ENCODE results near the gene COX7A2.

COX7A2 gene

GRCh38 chr6:75243333-75244062 is at the start of gene COX7A2:
Gene COX7A2, minus strand, starts transcription at chr6:75243801. Its CDS starts 67 bp downstream, at chr6:75243734.
- DNase-seq, result peak; percentile 95

GRCh38 chr6:75292555-75292954 is 49.0 kb upstream of the COX7A2 start:
- no peak for DNase-seq

- DNase-seq, result no peak
Measured at GRCh38 chr6:75291744-75292143, 48.1 kb upstream of the COX7A2 start.

- no peak for DNase-seq
Measured at GRCh38 chr6:75291331-75291730, 47.7 kb upstream of the COX7A2 start.

GRCh38 chr6:75290136-75290945 is 46.7 kb upstream of the COX7A2 start:
- DNase-seq, result no peak

GRCh38 chr6:75288023-75288422 is 44.4 kb upstream of the COX7A2 start:
- no peak for DNase-seq

- DNase-seq, result no peak
Measured at GRCh38 chr6:75287424-75287823, 43.8 kb upstream of the COX7A2 start.

GRCh38 chr6:75286955-75287354 is 43.4 kb upstream of the COX7A2 start:
- DNase-seq, result no peak

GRCh38 chr6:75285283-75285639 is 41.7 kb upstream of the COX7A2 start:
- no peak for DNase-seq

GRCh38 chr6:75284632-75285282 is 41.2 kb upstream of the COX7A2 start, which contains the start of gene TMEM30A:
Gene TMEM30A, minus strand, starts transcription at chr6:75284792. Its CDS starts 154 bp downstream, at chr6:75284638.
- peak; percentile 97 for DNase-seq

GRCh38 chr6:75283907-75284631 is 40.5 kb upstream of the COX7A2 start:
- no peak for DNase-seq

- no peak for DNase-seq
Measured at GRCh38 chr6:75282706-75283105, 39.1 kb upstream of the COX7A2 start.

GRCh38 chr6:75281653-75282052 is 38.1 kb upstream of the COX7A2 start:
- DNase-seq, result no peak

GRCh38 chr6:75280131-75280855 is 36.7 kb upstream of the COX7A2 start:
- DNase-seq, result no peak

- no peak for DNase-seq
Measured at GRCh38 chr6:75279418-75279817, 35.8 kb upstream of the COX7A2 start.

- no peak for DNase-seq
Measured at GRCh38 chr6:75278474-75279077, 35.0 kb upstream of the COX7A2 start.

GRCh38 chr6:75275067-75275466 is 31.5 kb upstream of the COX7A2 start:
- no peak for DNase-seq

GRCh38 chr6:75273009-75273408 is 29.4 kb upstream of the COX7A2 start:
- no peak for DNase-seq

- DNase-seq, result no peak
Measured at GRCh38 chr6:75272145-75272840, 28.7 kb upstream of the COX7A2 start.

- DNase-seq, result no peak
Measured at GRCh38 chr6:75268988-75269354, 25.4 kb upstream of the COX7A2 start.

Measured in NCI-H1694 treated with DMSO at 0.1 percent for 48 hours (cell line).